Measurements from ENCODE around the gene DNAJC3.
A peak's percentile ranks its signal among the peaks of the same experiment; 100 is the strongest.
"Not testable (repeated sequence)": the region's sequence is repeated elsewhere in the genome, so short reads cannot be mapped to it uniquely, and the experiment has no call there.

The DNAJC3 gene

GRCh38 chr13:95676105-95676761, 706 bp upstream of the DNAJC3 start:
- peak; percentile 57 for DNase-seq

GRCh38 chr13:95677564-95678266, 776 bp downstream of the DNAJC3 start:
- no peak for DNase-seq

GRCh38 chr13:95678967-95679366, 2.0 kb downstream of the DNAJC3 start:
- no peak for DNase-seq

- no peak for DNase-seq
These were observed 2.8 kb downstream of the DNAJC3 start for GRCh38 chr13:95679722-95680121.

- DNase-seq, result no peak
These were observed 7.5 kb downstream of the DNAJC3 start for GRCh38 chr13:95684418-95684817.

- DNase-seq, result not testable (repeated sequence)
These were observed 8.0 kb downstream of the DNAJC3 start for GRCh38 chr13:95684960-95685359.

- no peak for DNase-seq
These were observed 12.6 kb downstream of the DNAJC3 start for GRCh38 chr13:95689582-95689926.

GRCh38 chr13:95690986-95691385, 14.0 kb downstream of the DNAJC3 start:
- not testable (repeated sequence) for DNase-seq

- DNase-seq, result no peak
These were observed 20.2 kb downstream of the DNAJC3 start for GRCh38 chr13:95697052-95697680.

GRCh38 chr13:95698047-95698749, 21.3 kb downstream of the DNAJC3 start:
- DNase-seq, result no peak

- no peak for DNase-seq
These were observed 26.6 kb downstream of the DNAJC3 start for GRCh38 chr13:95703576-95703975.

GRCh38 chr13:95704510-95704909, 27.6 kb downstream of the DNAJC3 start:
- peak; percentile 4 for DNase-seq

- DNase-seq, result no peak
These were observed 29.4 kb downstream of the DNAJC3 start for GRCh38 chr13:95706356-95706755.

- no peak for DNase-seq
These were observed 30.1 kb downstream of the DNAJC3 start for GRCh38 chr13:95707035-95707434.

GRCh38 chr13:95707442-95708390, 30.8 kb downstream of the DNAJC3 start:
- no peak for DNase-seq

GRCh38 chr13:95708391-95708774, 31.4 kb downstream of the DNAJC3 start:
- no peak for DNase-seq

- DNase-seq, result no peak
These were observed 32.0 kb downstream of the DNAJC3 start for GRCh38 chr13:95708811-95709500.

GRCh38 chr13:95710313-95710712, 33.4 kb downstream of the DNAJC3 start:
- no peak for DNase-seq

GRCh38 chr13:95712846-95713245, 35.9 kb downstream of the DNAJC3 start:
- DNase-seq, result not testable (repeated sequence)

GRCh38 chr13:95713651-95714050, 36.7 kb downstream of the DNAJC3 start:
- no peak for DNase-seq

GRCh38 chr13:95714142-95714832, 37.3 kb downstream of the DNAJC3 start:
- no peak for DNase-seq

Data from NCI-H345 (cell line).